PFSK-1 (cell line): ENCODE data around the gene COX11.

Experiments
- FOXP2 ChIP-seq: optimal IDR thresholded peaks from 2 replicates; pipeline ENCODE3; 2011; ENCODE audit warnings: borderline replicate concordance, control low read depth, inconsistent platforms; ENCODE audit not compliant: insufficient read depth; ENCODE audit errors: extremely low read length, extremely low read depth
- POLR2AphosphoS5 ChIP-seq: IDR thresholded peaks from 2 replicates; pipeline ENCODE4 v1.6.1; 2012; ENCODE audit warnings: low read depth, mild to moderate bottlenecking, control low read depth, low read length, moderate library complexity
- SIN3A ChIP-seq: IDR thresholded peaks from 2 replicates; pipeline ENCODE4 v1.6.1; 2012; ENCODE audit warnings: mild to moderate bottlenecking, low read length, moderate library complexity, borderline replicate concordance; ENCODE audit not compliant: insufficient read depth
- TAF1 ChIP-seq: IDR thresholded peaks from 2 replicates; pipeline ENCODE4 v1.6.1; 2012; ENCODE audit warnings: low read length, control low read depth, borderline replicate concordance; ENCODE audit not compliant: insufficient read depth
- TF ChIP-seq, protein P1 (sequence below), 2 experiments: IDR thresholded peaks; 2 replicates each; pipeline versions ENCODE4 v1.6.1 to v1.8.0; 2011 to 2012; ENCODE audit warnings: low read depth in 2 of 2, low read length in 2 of 2, control low read depth in 1 of 2, inconsistent platforms in 1 of 2, mild to moderate bottlenecking in 1 of 2, moderate library complexity in 1 of 2; ENCODE audit not compliant: insufficient read depth in 1 of 2

DNA sequence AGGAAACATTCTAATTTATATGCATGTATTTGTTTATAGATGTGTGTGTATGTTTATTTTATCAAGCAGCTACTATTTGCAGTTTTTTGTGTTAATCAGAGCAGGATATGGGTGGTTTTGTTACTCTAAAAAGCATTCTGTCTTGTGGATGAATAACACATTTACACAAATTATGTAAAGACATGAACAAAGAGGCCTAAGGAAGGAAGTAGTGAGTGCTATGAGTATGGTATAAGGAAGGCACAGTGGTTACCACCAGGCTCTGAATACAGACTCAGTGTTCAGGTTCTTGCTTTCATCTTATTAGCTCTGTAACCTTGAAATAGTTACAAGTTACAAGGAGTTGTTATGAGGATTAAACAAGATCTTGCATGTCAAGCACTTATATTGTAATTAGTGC is 34.0 kb upstream of the COX11 start:
- TF ChIP-seq, protein P1, sequence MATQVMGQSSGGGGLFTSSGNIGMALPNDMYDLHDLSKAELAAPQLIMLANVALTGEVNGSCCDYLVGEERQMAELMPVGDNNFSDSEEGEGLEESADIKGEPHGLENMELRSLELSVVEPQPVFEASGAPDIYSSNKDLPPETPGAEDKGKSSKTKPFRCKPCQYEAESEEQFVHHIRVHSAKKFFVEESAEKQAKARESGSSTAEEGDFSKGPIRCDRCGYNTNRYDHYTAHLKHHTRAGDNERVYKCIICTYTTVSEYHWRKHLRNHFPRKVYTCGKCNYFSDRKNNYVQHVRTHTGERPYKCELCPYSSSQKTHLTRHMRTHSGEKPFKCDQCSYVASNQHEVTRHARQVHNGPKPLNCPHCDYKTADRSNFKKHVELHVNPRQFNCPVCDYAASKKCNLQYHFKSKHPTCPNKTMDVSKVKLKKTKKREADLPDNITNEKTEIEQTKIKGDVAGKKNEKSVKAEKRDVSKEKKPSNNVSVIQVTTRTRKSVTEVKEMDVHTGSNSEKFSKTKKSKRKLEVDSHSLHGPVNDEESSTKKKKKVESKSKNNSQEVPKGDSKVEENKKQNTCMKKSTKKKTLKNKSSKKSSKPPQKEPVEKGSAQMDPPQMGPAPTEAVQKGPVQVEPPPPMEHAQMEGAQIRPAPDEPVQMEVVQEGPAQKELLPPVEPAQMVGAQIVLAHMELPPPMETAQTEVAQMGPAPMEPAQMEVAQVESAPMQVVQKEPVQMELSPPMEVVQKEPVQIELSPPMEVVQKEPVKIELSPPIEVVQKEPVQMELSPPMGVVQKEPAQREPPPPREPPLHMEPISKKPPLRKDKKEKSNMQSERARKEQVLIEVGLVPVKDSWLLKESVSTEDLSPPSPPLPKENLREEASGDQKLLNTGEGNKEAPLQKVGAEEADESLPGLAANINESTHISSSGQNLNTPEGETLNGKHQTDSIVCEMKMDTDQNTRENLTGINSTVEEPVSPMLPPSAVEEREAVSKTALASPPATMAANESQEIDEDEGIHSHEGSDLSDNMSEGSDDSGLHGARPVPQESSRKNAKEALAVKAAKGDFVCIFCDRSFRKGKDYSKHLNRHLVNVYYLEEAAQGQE (IDR thresholded peaks at IDR 0.05; ENCODE audit: insufficient read depth in 1 of 2, low read depth in 2 of 2, low read length in 2 of 2), result no peak
- TF ChIP-seq POLR2AphosphoS5 (no peak), TAF1 (no peak), SIN3A (no peak), FOXP2 (no peak)
